ENCODE measurements around the gene CTSK. TPM values are rescaled to one million over a fixed set of nuclear protein-coding genes. Genes with fewer than 3 reads are reported as not detected.

Gene CTSK
- total and polyA plus RNA-seq, 4 donors = 2.2 to 3.8 (median 2.4) TPM

GRCh38 chr1:150832597-150832996 lies 24.5 kb upstream of the CTSK start:
- peaks cover 2 to 73% (median 67%) of the 10 kb centered on the region in 4 donors for H3K36me3 ChIP-seq (ENCODE audit: control insufficient read depth in 4 of 4, insufficient read depth in 3 of 4, low read depth in 1 of 4, low read length in 3 of 4)
- no peak overlapping the region for H3K9ac ChIP-seq (ENCODE audit: low read depth in 1 of 2, low read length in 2 of 2)
- no peak overlapping the region for H3K4me3 ChIP-seq (ENCODE audit: low read depth in 1 of 3, low read length in 3 of 3)
- peaks cover 0 to 3% (median under 1%) of the 10 kb centered on the region in 4 donors for H3K4me1 ChIP-seq (ENCODE audit: control insufficient read depth in 4 of 4, insufficient read depth in 4 of 4, low read length in 3 of 4)
- no peaks in the 10 kb centered on the region for H3K27me3 ChIP-seq (ENCODE audit: control insufficient read depth in 4 of 4, insufficient read depth in 4 of 4, low read length in 3 of 4)
- no peaks in the 10 kb centered on the region for H3K9me3 ChIP-seq (ENCODE audit: control insufficient read depth in 4 of 4, low read length in 3 of 4)
- TF ChIP-seq RAD21 (IDR thresholded peaks at IDR 0.05) (no peak), FOXA2 (IDR thresholded peaks at IDR 0.05) (no peak), ZBTB33 (IDR thresholded peaks at IDR 0.05) (no peak), HNF4A (conservative IDR thresholded peaks at IDR 0.05) (no peak), GABPA (IDR thresholded peaks at IDR 0.05 in 1 of 2, conservative IDR thresholded peaks at IDR 0.05 in 1 of 2) (no peak), SP1 (IDR thresholded peaks at IDR 0.05) (no peak), EGR1 (IDR thresholded peaks at IDR 0.05; ENCODE audit: low read depth in 2 of 2) (no peak), HNF4G (IDR thresholded peaks at IDR 0.05) (no peak), NR2F2 (IDR thresholded peaks at IDR 0.05) (no peak), TAF1 (conservative IDR thresholded peaks at IDR 0.05) (no peak)
- TF ChIP-seq, protein P1, sequence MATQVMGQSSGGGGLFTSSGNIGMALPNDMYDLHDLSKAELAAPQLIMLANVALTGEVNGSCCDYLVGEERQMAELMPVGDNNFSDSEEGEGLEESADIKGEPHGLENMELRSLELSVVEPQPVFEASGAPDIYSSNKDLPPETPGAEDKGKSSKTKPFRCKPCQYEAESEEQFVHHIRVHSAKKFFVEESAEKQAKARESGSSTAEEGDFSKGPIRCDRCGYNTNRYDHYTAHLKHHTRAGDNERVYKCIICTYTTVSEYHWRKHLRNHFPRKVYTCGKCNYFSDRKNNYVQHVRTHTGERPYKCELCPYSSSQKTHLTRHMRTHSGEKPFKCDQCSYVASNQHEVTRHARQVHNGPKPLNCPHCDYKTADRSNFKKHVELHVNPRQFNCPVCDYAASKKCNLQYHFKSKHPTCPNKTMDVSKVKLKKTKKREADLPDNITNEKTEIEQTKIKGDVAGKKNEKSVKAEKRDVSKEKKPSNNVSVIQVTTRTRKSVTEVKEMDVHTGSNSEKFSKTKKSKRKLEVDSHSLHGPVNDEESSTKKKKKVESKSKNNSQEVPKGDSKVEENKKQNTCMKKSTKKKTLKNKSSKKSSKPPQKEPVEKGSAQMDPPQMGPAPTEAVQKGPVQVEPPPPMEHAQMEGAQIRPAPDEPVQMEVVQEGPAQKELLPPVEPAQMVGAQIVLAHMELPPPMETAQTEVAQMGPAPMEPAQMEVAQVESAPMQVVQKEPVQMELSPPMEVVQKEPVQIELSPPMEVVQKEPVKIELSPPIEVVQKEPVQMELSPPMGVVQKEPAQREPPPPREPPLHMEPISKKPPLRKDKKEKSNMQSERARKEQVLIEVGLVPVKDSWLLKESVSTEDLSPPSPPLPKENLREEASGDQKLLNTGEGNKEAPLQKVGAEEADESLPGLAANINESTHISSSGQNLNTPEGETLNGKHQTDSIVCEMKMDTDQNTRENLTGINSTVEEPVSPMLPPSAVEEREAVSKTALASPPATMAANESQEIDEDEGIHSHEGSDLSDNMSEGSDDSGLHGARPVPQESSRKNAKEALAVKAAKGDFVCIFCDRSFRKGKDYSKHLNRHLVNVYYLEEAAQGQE (IDR thresholded peaks at IDR 0.05) = no peak
- no peak for DNase-seq (ENCODE audit: low spot score)
- WGBS = 98% methylated on average over 1 of the region's 1 CpG
- H3K27ac ChIP-seq (ENCODE audit: low read depth in 1 of 2, low read length in 2 of 2) = no peak overlapping the region

DNA sequence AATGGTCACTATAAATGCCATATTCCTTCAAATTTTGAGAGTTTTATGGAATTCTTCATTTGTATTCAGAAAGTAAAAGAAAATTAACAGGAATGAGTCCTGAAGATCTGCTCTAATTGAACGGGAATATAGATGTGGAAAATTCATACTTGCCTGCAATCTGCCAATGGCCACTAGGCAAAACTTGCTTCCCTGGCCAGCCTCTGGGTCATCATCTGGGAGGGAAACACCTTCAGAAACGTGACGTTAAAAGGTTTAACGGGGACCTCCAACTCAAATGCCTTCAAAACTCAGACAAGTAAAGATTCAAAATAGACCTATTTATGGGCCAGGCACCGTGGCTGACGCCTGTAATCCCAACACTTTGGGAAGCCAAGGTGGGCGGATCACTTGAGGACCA lies 21.7 kb upstream of the CTSK start:
- Histone ChIP-seq H3K4me1 (ENCODE audit: control insufficient read depth in 4 of 4, insufficient read depth in 4 of 4, low read length in 3 of 4) (peaks cover 0 to 8% (median 5%) of the 10 kb centered on the region in 4 donors), H3K36me3 (ENCODE audit: control insufficient read depth in 4 of 4, insufficient read depth in 3 of 4, low read depth in 1 of 4, low read length in 3 of 4) (peaks cover 4 to 69% (median 63%) of the 10 kb centered on the region in 4 donors), H3K4me3 (ENCODE audit: low read depth in 1 of 3, low read length in 3 of 3) (no peak overlapping the region), H3K9me3 (ENCODE audit: control insufficient read depth in 4 of 4, low read length in 3 of 4) (no peaks in the 10 kb centered on the region), H3K9ac (ENCODE audit: low read depth in 1 of 2, low read length in 2 of 2) (no peak overlapping the region), H3K27me3 (ENCODE audit: control insufficient read depth in 4 of 4, insufficient read depth in 4 of 4, low read length in 3 of 4) (no peaks in the 10 kb centered on the region), H3K27ac (ENCODE audit: low read depth in 1 of 2, low read length in 2 of 2) (no peak overlapping the region)
- peak; percentile 21 for TF ChIP-seq CTCF (IDR thresholded peaks at IDR 0.05; ENCODE audit: low read depth, low read length, missing input control)
- TF ChIP-seq EGR1 (IDR thresholded peaks at IDR 0.05; ENCODE audit: low read depth in 2 of 2) = no peak
- TF ChIP-seq RAD21 (IDR thresholded peaks at IDR 0.05) = peak in 1 of 2 donors; percentile 15
- no peak for TF ChIP-seq MAX (IDR thresholded peaks at IDR 0.05)
- WGBS = 95% methylated on average over 7 of the region's 7 CpGs
- no peak for DNase-seq (ENCODE audit: low spot score)
